Measurements from ENCODE around the gene SLC4A4. TPM values are rescaled to one million over a fixed set of nuclear protein-coding genes. Genes with fewer than 3 reads are reported as not detected.

The SLC4A4 gene
- total and polyA plus RNA-seq, 2 of the 8 experiments (the other 6 are each of a cell fraction or from before 2014, with no cell fraction given) = 0.67 to 2.8 TPM

- TF ChIP-seq, protein P1, sequence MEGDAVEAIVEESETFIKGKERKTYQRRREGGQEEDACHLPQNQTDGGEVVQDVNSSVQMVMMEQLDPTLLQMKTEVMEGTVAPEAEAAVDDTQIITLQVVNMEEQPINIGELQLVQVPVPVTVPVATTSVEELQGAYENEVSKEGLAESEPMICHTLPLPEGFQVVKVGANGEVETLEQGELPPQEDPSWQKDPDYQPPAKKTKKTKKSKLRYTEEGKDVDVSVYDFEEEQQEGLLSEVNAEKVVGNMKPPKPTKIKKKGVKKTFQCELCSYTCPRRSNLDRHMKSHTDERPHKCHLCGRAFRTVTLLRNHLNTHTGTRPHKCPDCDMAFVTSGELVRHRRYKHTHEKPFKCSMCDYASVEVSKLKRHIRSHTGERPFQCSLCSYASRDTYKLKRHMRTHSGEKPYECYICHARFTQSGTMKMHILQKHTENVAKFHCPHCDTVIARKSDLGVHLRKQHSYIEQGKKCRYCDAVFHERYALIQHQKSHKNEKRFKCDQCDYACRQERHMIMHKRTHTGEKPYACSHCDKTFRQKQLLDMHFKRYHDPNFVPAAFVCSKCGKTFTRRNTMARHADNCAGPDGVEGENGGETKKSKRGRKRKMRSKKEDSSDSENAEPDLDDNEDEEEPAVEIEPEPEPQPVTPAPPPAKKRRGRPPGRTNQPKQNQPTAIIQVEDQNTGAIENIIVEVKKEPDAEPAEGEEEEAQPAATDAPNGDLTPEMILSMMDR (IDR thresholded peaks at IDR 0.05; ENCODE audit: control extremely low read depth in 1 of 3, insufficient read depth in 1 of 3, low read depth in 1 of 3, low read length in 3 of 3) = no peak
- no peak for TF ChIP-seq SP4 (IDR thresholded peaks at IDR 0.05; ENCODE audit: low read length)
These were observed 156.6 kb downstream of the SLC4A4 start (continued) for GRCh38 chr4:71495454-71495853.

All from H1 (cell line).